NCI-H524 (cell line): ENCODE measurements around the gene TNFSF12.

Source experiments
- DNase-seq, 2 experiments: peaks; one replicate each; lab custom pipeline; 2025; lab: John Stamatoyannopoulos, UW

TNFSF12 gene

GRCh38 chr17:7548585-7549400, at the start of gene TNFSF12:
Gene TNFSF12, plus strand, starts transcription at chr17:7549058. Its CDS starts 96 bp downstream, at chr17:7549154.
- no peak for DNase-seq

GRCh38 chr17:7499161-7499560, 49.7 kb upstream of the TNFSF12 start:
- no peak for DNase-seq

GRCh38 chr17:7501729-7502128, 47.1 kb upstream of the TNFSF12 start:
- DNase-seq = no peak

GRCh38 chr17:7502171-7502847, 46.5 kb upstream of the TNFSF12 start:
- no peak for DNase-seq

GRCh38 chr17:7502987-7503386, 45.9 kb upstream of the TNFSF12 start:
- DNase-seq = no peak

GRCh38 chr17:7503521-7503920, 45.3 kb upstream of the TNFSF12 start:
- DNase-seq = no peak

GRCh38 chr17:7508145-7508544, 40.7 kb upstream of the TNFSF12 start:
- DNase-seq = no peak

- DNase-seq = no peak
These were observed 40.0 kb upstream of the TNFSF12 start for GRCh38 chr17:7508846-7509245.

GRCh38 chr17:7509937-7510336, 38.9 kb upstream of the TNFSF12 start:
- no peak for DNase-seq

GRCh38 chr17:7511108-7511507, 37.8 kb upstream of the TNFSF12 start:
- DNase-seq = no peak

GRCh38 chr17:7512105-7512504, 36.8 kb upstream of the TNFSF12 start:
- DNase-seq = no peak

- DNase-seq = no peak
These were observed 35.9 kb upstream of the TNFSF12 start for GRCh38 chr17:7512824-7513540.

GRCh38 chr17:7513850-7514419, 34.9 kb upstream of the TNFSF12 start:
- DNase-seq = no peak

GRCh38 chr17:7515911-7516610, 32.8 kb upstream of the TNFSF12 start:
- no peak for DNase-seq

- no peak for DNase-seq
These were observed 25.8 kb upstream of the TNFSF12 start for GRCh38 chr17:7523033-7523432.

- DNase-seq = no peak
These were observed 20.0 kb upstream of the TNFSF12 start for GRCh38 chr17:7528842-7529241.

- no peak for DNase-seq
These were observed 18.6 kb upstream of the TNFSF12 start for GRCh38 chr17:7530023-7530900.

- DNase-seq = no peak
These were observed 10.8 kb upstream of the TNFSF12 start for GRCh38 chr17:7538050-7538449.

- no peak for DNase-seq
These were observed 9.8 kb upstream of the TNFSF12 start for GRCh38 chr17:7538891-7539545.

GRCh38 chr17:7541074-7541621, 7.7 kb upstream of the TNFSF12 start:
- no peak for DNase-seq
